GM23248 (cell line): ENCODE measurements around the gene HIF1A.

ENCODE experiments used
- EZH2 ChIP-seq: fragments of 200-600 bp; sonication (generic); IDR thresholded peaks from 2 replicates; pipeline ENCODE4 v1.6.1; 2018; ENCODE audit warnings: antibody characterized with exemption, mild to moderate bottlenecking; ENCODE audit not compliant: insufficient read depth, poor library complexity, severe bottlenecking
- EZH2phosphoT487 ChIP-seq: fragments of 200-600 bp; sonication (generic); IDR thresholded peaks from 2 replicates; pipeline ENCODE4 v1.6.1; 2018; ENCODE audit warnings: antibody characterized with exemption, moderate library complexity, mild to moderate bottlenecking, low read depth; ENCODE audit not compliant: insufficient read depth

DNA sequence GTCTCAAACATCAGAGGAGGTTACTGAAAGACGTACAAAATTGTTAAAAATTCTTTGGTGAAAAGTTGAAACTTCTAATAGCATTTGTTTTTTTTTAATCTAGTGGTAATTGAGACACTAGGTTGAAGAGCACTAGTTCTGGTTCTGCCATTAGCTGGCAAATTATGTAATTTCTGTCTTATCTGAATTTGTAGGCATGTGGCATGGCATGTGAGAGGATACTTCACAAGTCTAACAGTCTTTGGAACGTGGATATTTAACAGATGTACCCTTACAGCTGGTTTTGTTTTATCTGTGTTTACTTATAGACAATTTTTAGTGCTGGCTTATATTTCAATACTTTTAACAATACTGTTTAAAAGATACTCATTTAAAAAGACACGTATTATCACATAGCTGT is 72.9 kb downstream of the HIF1A start:
- TF ChIP-seq EZH2 (no peak), EZH2phosphoT487 (no peak)
